ENCODE measurements around the gene SEC61B.

SEC61B gene

GRCh38 chr9:99180662-99181061 is 41.4 kb upstream of the SEC61B start:
- peaks cover 61% of the 10 kb centered on the region for H3F3A ChIP-seq (ENCODE audit: insufficient read depth)
- H3K36me3 ChIP-seq (ENCODE audit: low read length): no peaks in the 10 kb centered on the region
- no peaks in the 10 kb centered on the region for H4K20me1 ChIP-seq (ENCODE audit: low read depth, low read length)
- H3K79me2 ChIP-seq (ENCODE audit: insufficient read depth, low read length): no peaks in the 10 kb centered on the region
- peak overlapping the region; percentile 93 for H3K27ac ChIP-seq (ENCODE audit: low read depth, low read length)
- no peaks in the 10 kb centered on the region for H3K9me2 ChIP-seq (replicated peaks; ENCODE audit: insufficient read depth, low read length)
- peak overlapping the region; percentile 52 for H3K4me2 ChIP-seq (ENCODE audit: low read depth, low read length, poor library complexity, severe bottlenecking)
- TF ChIP-seq EZH2phosphoT487 (conservative IDR thresholded peaks at IDR 0.05; ENCODE audit: low read length): no peak
- TF ChIP-seq, protein P1, sequence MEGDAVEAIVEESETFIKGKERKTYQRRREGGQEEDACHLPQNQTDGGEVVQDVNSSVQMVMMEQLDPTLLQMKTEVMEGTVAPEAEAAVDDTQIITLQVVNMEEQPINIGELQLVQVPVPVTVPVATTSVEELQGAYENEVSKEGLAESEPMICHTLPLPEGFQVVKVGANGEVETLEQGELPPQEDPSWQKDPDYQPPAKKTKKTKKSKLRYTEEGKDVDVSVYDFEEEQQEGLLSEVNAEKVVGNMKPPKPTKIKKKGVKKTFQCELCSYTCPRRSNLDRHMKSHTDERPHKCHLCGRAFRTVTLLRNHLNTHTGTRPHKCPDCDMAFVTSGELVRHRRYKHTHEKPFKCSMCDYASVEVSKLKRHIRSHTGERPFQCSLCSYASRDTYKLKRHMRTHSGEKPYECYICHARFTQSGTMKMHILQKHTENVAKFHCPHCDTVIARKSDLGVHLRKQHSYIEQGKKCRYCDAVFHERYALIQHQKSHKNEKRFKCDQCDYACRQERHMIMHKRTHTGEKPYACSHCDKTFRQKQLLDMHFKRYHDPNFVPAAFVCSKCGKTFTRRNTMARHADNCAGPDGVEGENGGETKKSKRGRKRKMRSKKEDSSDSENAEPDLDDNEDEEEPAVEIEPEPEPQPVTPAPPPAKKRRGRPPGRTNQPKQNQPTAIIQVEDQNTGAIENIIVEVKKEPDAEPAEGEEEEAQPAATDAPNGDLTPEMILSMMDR (IDR thresholded peaks at IDR 0.05; ENCODE audit: insufficient read depth, low read length, poor library complexity, severe bottlenecking): no peak
- no peak overlapping the region for H3K4me3 ChIP-seq (ENCODE audit: insufficient read depth, low read length, poor library complexity, severe bottlenecking)
- H2AFZ ChIP-seq (ENCODE audit: low read depth, low read length, severe bottlenecking): no peak overlapping the region
- H3K9me3 ChIP-seq (ENCODE audit: insufficient read depth, low read length): no peaks in the 10 kb centered on the region
- no peaks in the 10 kb centered on the region for H3K27me3 ChIP-seq (ENCODE audit: low read length)
- H3K9ac ChIP-seq (ENCODE audit: low read length): peak overlapping the region; percentile 56

- no peaks in the 10 kb centered on the region for H3K36me3 ChIP-seq (ENCODE audit: low read length)
- H3K9ac ChIP-seq (ENCODE audit: low read length): peak overlapping the region; percentile 56
- H3F3A ChIP-seq (ENCODE audit: insufficient read depth): peaks cover 59% of the 10 kb centered on the region
- H3K27me3 ChIP-seq (ENCODE audit: low read length): no peaks in the 10 kb centered on the region
- peak overlapping the region; percentile 52 for H3K4me2 ChIP-seq (ENCODE audit: low read depth, low read length, poor library complexity, severe bottlenecking)
- TF ChIP-seq, protein P1 (IDR thresholded peaks at IDR 0.05; ENCODE audit: insufficient read depth, low read length, poor library complexity, severe bottlenecking): no peak
- TF ChIP-seq EZH2phosphoT487 (conservative IDR thresholded peaks at IDR 0.05; ENCODE audit: low read length): no peak
- no peaks in the 10 kb centered on the region for H3K9me2 ChIP-seq (replicated peaks; ENCODE audit: insufficient read depth, low read length)
- peak overlapping the region; percentile 93 for H3K27ac ChIP-seq (ENCODE audit: low read depth, low read length)
- no peak overlapping the region for H2AFZ ChIP-seq (ENCODE audit: low read depth, low read length, severe bottlenecking)
- H3K79me2 ChIP-seq (ENCODE audit: insufficient read depth, low read length): no peaks in the 10 kb centered on the region
- no peaks in the 10 kb centered on the region for H3K9me3 ChIP-seq (ENCODE audit: insufficient read depth, low read length)
- no peaks in the 10 kb centered on the region for H4K20me1 ChIP-seq (ENCODE audit: low read depth, low read length)
- H3K4me3 ChIP-seq (ENCODE audit: insufficient read depth, low read length, poor library complexity, severe bottlenecking): no peak overlapping the region
Measured at GRCh38 chr9:99181206-99181605, 40.9 kb upstream of the SEC61B start.

- peak overlapping the region; percentile 13 for H2AFZ ChIP-seq (ENCODE audit: low read depth, low read length, severe bottlenecking)
- H3K27me3 ChIP-seq (ENCODE audit: low read length): no peaks in the 10 kb centered on the region
- peaks cover 55% of the 10 kb centered on the region for H3F3A ChIP-seq (ENCODE audit: insufficient read depth)
- H3K9ac ChIP-seq (ENCODE audit: low read length): peak overlapping the region; percentile 56
- H4K20me1 ChIP-seq (ENCODE audit: low read depth, low read length): no peaks in the 10 kb centered on the region
- no peaks in the 10 kb centered on the region for H3K9me2 ChIP-seq (replicated peaks; ENCODE audit: insufficient read depth, low read length)
- no peak overlapping the region for H3K4me3 ChIP-seq (ENCODE audit: insufficient read depth, low read length, poor library complexity, severe bottlenecking)
- no peaks in the 10 kb centered on the region for H3K36me3 ChIP-seq (ENCODE audit: low read length)
- peak overlapping the region; percentile 93 for H3K27ac ChIP-seq (ENCODE audit: low read depth, low read length)
- peak overlapping the region; percentile 52 for H3K4me2 ChIP-seq (ENCODE audit: low read depth, low read length, poor library complexity, severe bottlenecking)
- TF ChIP-seq EZH2phosphoT487 (conservative IDR thresholded peaks at IDR 0.05; ENCODE audit: low read length): no peak
- TF ChIP-seq, protein P1 (IDR thresholded peaks at IDR 0.05; ENCODE audit: insufficient read depth, low read length, poor library complexity, severe bottlenecking): no peak
- H3K79me2 ChIP-seq (ENCODE audit: insufficient read depth, low read length): no peaks in the 10 kb centered on the region
- H3K9me3 ChIP-seq (ENCODE audit: insufficient read depth, low read length): no peaks in the 10 kb centered on the region
Measured at GRCh38 chr9:99181621-99182020, 40.5 kb upstream of the SEC61B start.

Data from SU-DHL-6 (cell line).